K562 (cell line): ENCODE measurements around the gene ERVV-1. TPM values are rescaled to one million over a fixed set of nuclear protein-coding genes. Genes with fewer than 3 reads are reported as not detected.

Experiments
- ATAC-seq: fragments of 200-7000 bp; cut with Tn5 transposase; 3 replicates; pipeline ENCODE4 v1.9.1; 2020; ENCODE audit warnings: moderate library complexity
- BruUV-seq: library from RNA; stranded (reverse); fragments of 400-500 nt; replicated peaks from 2 replicates; lab custom pipeline; 2021; lab: Mats Ljungman, UMichigan
- CTCF ChIA-PET: fragments of 300-600 bp; formaldehyde crosslinking; extraction: SDS; loops from one replicate; lab custom pipeline; 2021; ENCODE audit warnings: low intra/inter-chr PET ratio; lab: Yijun Ruan, JAX
- POLR2A ChIA-PET: fragments of 300-600, 350-650 bp; sonication (Branson Sonifier 250); formaldehyde crosslinking; extraction: SDS; loops from one replicate; lab custom pipeline; 2021; ENCODE audit warnings: antibody characterized with exemption, inconsistent platforms; lab: Yijun Ruan, JAX
- DNase-seq, 4 experiments: peaks; one replicate each; pipeline versions ENCODE4 v3.0.0 to v3.0.0-alpha.2; 2011 to 2018; ENCODE audit warnings: low spot score in 3 of 4, mixed read lengths in 3 of 4; ENCODE audit errors: extremely low read depth in 1 of 4
- FAIRE-seq: peaks from 2 replicates; lab custom pipeline; 2011; peaks lifted over from hg19 to GRCh38; lab: Jason Lieb, UNC
- H2AFZ ChIP-seq: 2 replicates; pipeline ENCODE4 v1.6.0; 2011; ENCODE audit warnings: low read depth, low read length, control low read depth, inconsistent platforms
- H3K27ac ChIP-seq: fragments of 200-600 bp; 3 replicates; pipeline ENCODE4 v1.8.0; 2011; ENCODE audit warnings: low read depth, mild to moderate bottlenecking, control low read depth, inconsistent platforms, low read length, moderate library complexity, mixed read lengths; ENCODE audit errors: extremely low read depth
- H3K27me3 ChIP-seq, 2 experiments: fragments of 300-600 bp in 1 of 2; 2 replicates in 1 of 2; 3 replicates in 1 of 2; pipeline versions ENCODE4 v1.6.0 to v1.8.0; 2011; ENCODE audit warnings: inconsistent platforms in 2 of 2, low read length in 2 of 2, mild to moderate bottlenecking in 1 of 2, mixed read lengths in 1 of 2, moderate library complexity in 1 of 2; ENCODE audit not compliant: control insufficient read depth in 2 of 2, insufficient read depth in 2 of 2
- H3K36me3 ChIP-seq: fragments of 300-600 bp; 3 replicates; pipeline ENCODE4 v1.8.0; 2011; ENCODE audit warnings: mild to moderate bottlenecking, low read length, inconsistent platforms; ENCODE audit not compliant: control insufficient read depth, insufficient read depth
- H3K4me1 ChIP-seq, 2 experiments: fragments of 200-600 bp in 1 of 2; replicated peaks in 1 of 2; 2 replicates in 1 of 2; 3 replicates in 1 of 2; pipeline versions ENCODE4 v1.5.1 to v1.8.0; 2011; ENCODE audit warnings: inconsistent platforms in 2 of 2, low read length in 2 of 2, mild to moderate bottlenecking in 1 of 2, mixed read lengths in 1 of 2, moderate library complexity in 1 of 2; ENCODE audit not compliant: control insufficient read depth in 2 of 2, insufficient read depth in 2 of 2
- H3K4me2 ChIP-seq: 2 replicates; pipeline ENCODE4 v1.6.1; 2011; ENCODE audit warnings: low read length, control low read depth, inconsistent platforms, mixed read lengths; ENCODE audit not compliant: insufficient read depth
- H3K4me3 ChIP-seq: fragments of 200-600 bp; sonication (generic), shearing (Covaris generic); 2 replicates; pipeline ENCODE4 v1.5.1; 2016; ENCODE audit warnings: control low read depth, inconsistent platforms
- H3K79me2 ChIP-seq: fragments of 200-600 bp; 3 replicates; pipeline ENCODE4 v1.8.0; 2011; ENCODE audit warnings: low read length, inconsistent platforms; ENCODE audit not compliant: control insufficient read depth, insufficient read depth
- H3K9ac ChIP-seq, 2 experiments: 2 replicates each; pipeline versions ENCODE4 v1.6.0 to v1.6.1; 2011; ENCODE audit warnings: low read depth in 2 of 2, low read length in 2 of 2, control low read depth in 1 of 2, inconsistent platforms in 1 of 2, mild to moderate bottlenecking in 1 of 2, mixed read lengths in 1 of 2; ENCODE audit not compliant: insufficient read depth in 1 of 2
- H3K9me1 ChIP-seq: one replicate; pipeline ENCODE4 v1.6.0; 2011; ENCODE audit warnings: inconsistent platforms, mild to moderate bottlenecking, low read length, moderate library complexity; ENCODE audit not compliant: control insufficient read depth, insufficient read depth
- H3K9me3 ChIP-seq: replicated peaks from 2 replicates; pipeline ENCODE4 v1.5.1; 2011; ENCODE audit warnings: low read depth, low read length, inconsistent platforms; ENCODE audit not compliant: control insufficient read depth, insufficient read depth
- H4K20me1 ChIP-seq: replicated peaks from 2 replicates; pipeline ENCODE4 v1.6.1; 2011; ENCODE audit warnings: low read length, inconsistent platforms, mixed read lengths; ENCODE audit not compliant: control insufficient read depth, insufficient read depth
- CAMTA2 ChIP-seq: fragments of 250-450 bp; sonication (Bioruptor Pico); conservative IDR thresholded peaks from 2 replicates; pipeline ENCODE4 v1.5.1; 2022
- E2F1 ChIP-seq: sonication (generic); formaldehyde crosslinking; IDR thresholded peaks from 2 replicates; pipeline ENCODE4 v1.8.1; 2023; ENCODE audit warnings: mild to moderate bottlenecking, missing genetic modification reagents, moderate library complexity
- ETS2 ChIP-seq: IDR thresholded peaks from 2 replicates; pipeline ENCODE4 v1.6.1; 2016; ENCODE audit warnings: borderline replicate concordance, missing genetic modification characterization, mild to moderate bottlenecking, moderate library complexity, missing compliant biosample characterization; ENCODE audit not compliant: poor library complexity, severe bottlenecking
- NEUROD1 ChIP-seq: fragments of 150-350 bp; IDR thresholded peaks from 2 replicates; pipeline ENCODE4 v1.6.1; 2014; ENCODE audit warnings: borderline replicate concordance, low read length, low read depth; ENCODE audit not compliant: partially characterized antibody
- POU5F1 ChIP-seq: fragments of 150-350 bp; IDR thresholded peaks from 2 replicates; pipeline ENCODE4 v1.6.1; 2014; ENCODE audit warnings: borderline replicate concordance, low read length, low read depth, mild to moderate bottlenecking; ENCODE audit not compliant: partially characterized antibody
- RBFOX2 ChIP-seq: fragments of 200-400 bp; formaldehyde crosslinking; IDR thresholded peaks from 2 replicates; pipeline ENCODE4 v1.6.1; 2017; ENCODE audit warnings: low read depth, mild to moderate bottlenecking, low read length, moderate library complexity
- TEAD4 ChIP-seq, 2 experiments: sonication (generic) in 1 of 2; formaldehyde crosslinking in 1 of 2; IDR thresholded peaks; 2 replicates each; pipeline versions ENCODE4 v1.6.1 to v1.8.0; 2012 to 2022; ENCODE audit warnings: borderline replicate concordance in 1 of 2, inconsistent platforms in 1 of 2, low read length in 1 of 2, mild to moderate bottlenecking in 1 of 2, missing genetic modification reagents in 1 of 2
- USF1 ChIP-seq: sonication (generic); formaldehyde crosslinking; IDR thresholded peaks from 2 replicates; pipeline ENCODE4 v1.9.0; 2022; ENCODE audit warnings: mild to moderate bottlenecking, missing genetic modification reagents
- ZNF175 ChIP-seq: fragments of 200-800 bp; sonication (Bioruptor generic); IDR thresholded peaks from 2 replicates; pipeline ENCODE4 v1.6.1; 2016; ENCODE audit warnings: low read depth, mild to moderate bottlenecking, missing genetic modification characterization, missing compliant biosample characterization
- WGBS: fragments of 100-300 bp; shearing (Covaris generic); methylation state at CpG from one replicate; pipeline ENCODE4 v1.1.6; 2016; ENCODE audit warnings: low coverage, mixed read lengths; ENCODE audit not compliant: insufficient coverage; ENCODE audit errors: missing lambda C conversion rate; 5-methylcytosine and 5-hydroxymethylcytosine counted together
- in situ Hi-C: fragments of 300-500 bp; cut with MboI; formaldehyde crosslinking; loops from 4 replicates; pipeline ENCODE4 v1.15.0; 2018; ENCODE audit warnings: inconsistent platforms, mixed read lengths
- intact Hi-C: fragments of 100-400 bp; cut with micrococcal nuclease; formaldehyde crosslinking; loops from 2 replicates; pipeline ENCODE4 v1.14.2; 2022
- polyA plus RNA-seq, 8 experiments: library from polyadenylated mRNA; depleted of rRNA in 4 of 8; stranded (reverse) in 5 of 8; unstranded in 3 of 8; fragments of >200 nt; fragmentation: Nextera tagmentation in 2 of 8; fragmentation: Illumina TruSeq in 1 of 8; extraction: Ambion mirVana in 2 of 8; extraction: Trizol in 1 of 8; gene quantifications; 2 replicates each; pipeline versions ENCODE4 v1.2.1 to v1.2.3, GENCODE V29; 2011 to 2014; ENCODE audit warnings: inconsistent platforms in 1 of 8, missing spikeins in 1 of 8
- total RNA-seq, 7 experiments: library from RNA; depleted of rRNA in 6 of 7; stranded (reverse); fragments of >200 nt in 6 of 7; fragmentation: Illumina TruSeq in 2 of 7; extraction: Trizol in 2 of 7; gene quantifications; 2 replicates each; pipeline versions ENCODE4 v1.2.1 to v1.2.3, GENCODE V29; 2011 to 2021; ENCODE audit warnings: low replicate concordance in 1 of 7

Gene ERVV-1
- total and polyA plus RNA-seq, 9 of the 15 experiments (the other 6 are each of a cell fraction or from before 2014, with no cell fraction given) = 0.08 TPM; not detected in 8

GRCh38 chr19:52990759-52991418, 22.8 kb upstream of the ERVV-1 start:
- H3K4me3 ChIP-seq = no peak overlapping the region
- CTCF ChIA-PET = no interaction called here
- H3K9ac ChIP-seq = no peak overlapping the region
- WGBS = 55% methylated on average over 14 of the region's 16 CpGs
- no peak for FAIRE-seq
- in situ Hi-C loops (no loop called here), intact Hi-C loops (no loop called here)
- BruUV-seq = no TSS peak
- no peak for DNase-seq
- ATAC-seq = no peak
- TF ChIP-seq ZNF175 = no peak
- no peak for TF ChIP-seq CAMTA2 (CRISPR knock-in tag)
- TF ChIP-seq POU5F1 = no peak
- no peak for TF ChIP-seq TEAD4 (IDR thresholded peaks at IDR 0.05; ENCODE audit: low read length)
- TF ChIP-seq TEAD4 (CRISPR knock-in tag; IDR thresholded peaks at IDR 0.05; ENCODE audit: borderline replicate concordance) = no peak
- TF ChIP-seq E2F1 (CRISPR knock-in tag) = no peak
- no peak for TF ChIP-seq USF1 (CRISPR knock-in tag)
- TF ChIP-seq NEUROD1 = no peak
- no peak for TF ChIP-seq RBFOX2
- no peak for TF ChIP-seq ETS2
- H3K9me1 ChIP-seq = no peaks in the 10 kb centered on the region
- H3K4me1 ChIP-seq = peaks cover 0 to 12% of the 10 kb centered on the region in 2 experiments; a peak in 2 of 5 replicates
- H3K36me3 ChIP-seq = peaks cover 9% of the 10 kb centered on the region; the same call in 1 of the 3 replicates
- H3K79me2 ChIP-seq = peaks cover 3% of the 10 kb centered on the region; the same call in 2 of the 3 replicates
- peaks cover 6% of the 10 kb centered on the region for H3K9me3 ChIP-seq
- no peak overlapping the region for H3K27ac ChIP-seq
- H3K4me2 ChIP-seq = no peak overlapping the region
- no peak overlapping the region for H2AFZ ChIP-seq
- no peaks in the 10 kb centered on the region for H4K20me1 ChIP-seq
- H3K27me3 ChIP-seq = no peaks in the 10 kb centered on the region
- POLR2A ChIA-PET = no interaction called here
